Neural progenitor cell (in vitro differentiated cells): Measurements from ENCODE around the gene TBCEL.

Experiments
- EZH2 ChIP-seq: fragments of 200-600 bp; sonication (generic); IDR thresholded peaks from 2 replicates; pipeline ENCODE4 v1.6.1; 2017; ENCODE audit warnings: antibody characterized with exemption, mild to moderate bottlenecking, moderate library complexity
- TF ChIP-seq, protein P1 (sequence below): fragments of 200-600 bp; sonication (generic); IDR thresholded peaks from 2 replicates; pipeline ENCODE4 v1.5.1; 2017; ENCODE audit warnings: antibody characterized with exemption, mild to moderate bottlenecking

DNA sequence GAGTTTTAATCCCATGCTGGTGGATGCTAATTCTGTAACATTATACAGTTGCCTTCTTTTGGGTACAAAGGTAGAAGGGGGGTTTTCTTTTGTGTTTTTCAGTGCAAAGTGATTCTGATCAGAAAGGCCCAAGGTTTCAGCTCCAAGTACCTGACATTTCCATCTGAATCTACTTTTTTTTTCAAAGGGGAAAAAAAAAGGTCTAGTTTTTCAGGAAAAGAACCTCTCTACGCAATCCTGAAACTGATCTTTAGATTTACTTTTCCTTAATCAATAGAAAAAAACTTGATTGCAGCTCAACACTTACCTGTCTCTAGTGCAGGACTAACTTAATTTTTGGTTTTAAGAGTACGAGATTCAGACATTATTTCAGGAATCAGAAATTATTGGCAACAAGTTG, 77.0 kb downstream of the TBCEL start, which contains the start of gene TECTA:
- TF ChIP-seq, protein P1, sequence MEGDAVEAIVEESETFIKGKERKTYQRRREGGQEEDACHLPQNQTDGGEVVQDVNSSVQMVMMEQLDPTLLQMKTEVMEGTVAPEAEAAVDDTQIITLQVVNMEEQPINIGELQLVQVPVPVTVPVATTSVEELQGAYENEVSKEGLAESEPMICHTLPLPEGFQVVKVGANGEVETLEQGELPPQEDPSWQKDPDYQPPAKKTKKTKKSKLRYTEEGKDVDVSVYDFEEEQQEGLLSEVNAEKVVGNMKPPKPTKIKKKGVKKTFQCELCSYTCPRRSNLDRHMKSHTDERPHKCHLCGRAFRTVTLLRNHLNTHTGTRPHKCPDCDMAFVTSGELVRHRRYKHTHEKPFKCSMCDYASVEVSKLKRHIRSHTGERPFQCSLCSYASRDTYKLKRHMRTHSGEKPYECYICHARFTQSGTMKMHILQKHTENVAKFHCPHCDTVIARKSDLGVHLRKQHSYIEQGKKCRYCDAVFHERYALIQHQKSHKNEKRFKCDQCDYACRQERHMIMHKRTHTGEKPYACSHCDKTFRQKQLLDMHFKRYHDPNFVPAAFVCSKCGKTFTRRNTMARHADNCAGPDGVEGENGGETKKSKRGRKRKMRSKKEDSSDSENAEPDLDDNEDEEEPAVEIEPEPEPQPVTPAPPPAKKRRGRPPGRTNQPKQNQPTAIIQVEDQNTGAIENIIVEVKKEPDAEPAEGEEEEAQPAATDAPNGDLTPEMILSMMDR = no peak
- no peak for TF ChIP-seq EZH2
